ENCODE data around the gene STK25.

DNA sequence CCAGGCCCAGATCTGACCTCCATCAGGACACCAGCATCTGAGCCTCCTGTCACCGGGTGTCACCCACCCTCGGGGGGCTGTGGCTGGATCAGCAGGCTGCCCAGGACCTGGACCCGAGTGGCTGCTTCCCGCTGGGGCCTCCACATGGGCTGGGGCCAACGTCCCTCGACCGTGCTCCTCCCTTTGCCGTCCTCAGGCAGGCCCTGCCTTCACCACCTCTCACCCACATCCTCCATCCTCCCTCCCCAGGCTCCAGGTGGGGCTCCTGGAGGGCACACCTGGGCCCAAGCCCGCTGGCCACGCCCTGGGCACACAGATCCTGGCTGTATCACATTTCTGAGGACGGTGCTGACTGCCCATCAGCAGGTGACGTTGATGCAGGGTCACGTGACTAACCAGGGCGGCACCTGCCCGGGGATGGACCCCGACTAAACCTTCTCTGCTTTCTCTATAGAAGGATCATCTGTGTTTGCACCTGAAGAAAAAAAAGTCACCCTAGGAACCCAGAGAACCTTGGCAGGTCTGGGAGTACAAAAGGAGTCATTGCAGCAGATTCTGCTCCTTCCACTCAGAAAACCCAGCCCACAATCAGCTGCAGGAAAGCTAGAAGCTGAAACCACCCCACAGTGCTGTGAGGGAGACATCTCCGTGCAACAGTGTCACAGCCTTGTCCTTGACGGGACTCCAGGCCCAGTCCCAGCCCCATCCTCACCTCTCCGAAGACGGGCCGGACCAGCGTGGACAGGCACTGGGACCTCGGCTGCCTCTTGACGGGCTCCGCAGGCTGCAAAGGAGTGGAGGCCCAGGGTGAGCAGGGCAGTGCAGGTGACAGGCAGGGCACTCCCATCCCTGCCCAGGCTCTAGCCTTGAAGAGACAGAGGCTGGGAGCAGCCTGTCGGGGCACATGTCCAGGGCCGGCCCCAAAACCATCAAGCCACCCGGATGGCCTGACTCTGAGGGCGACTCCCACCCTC is 11.2 kb downstream of the STK25 start:
- TF ChIP-seq, protein P1, sequence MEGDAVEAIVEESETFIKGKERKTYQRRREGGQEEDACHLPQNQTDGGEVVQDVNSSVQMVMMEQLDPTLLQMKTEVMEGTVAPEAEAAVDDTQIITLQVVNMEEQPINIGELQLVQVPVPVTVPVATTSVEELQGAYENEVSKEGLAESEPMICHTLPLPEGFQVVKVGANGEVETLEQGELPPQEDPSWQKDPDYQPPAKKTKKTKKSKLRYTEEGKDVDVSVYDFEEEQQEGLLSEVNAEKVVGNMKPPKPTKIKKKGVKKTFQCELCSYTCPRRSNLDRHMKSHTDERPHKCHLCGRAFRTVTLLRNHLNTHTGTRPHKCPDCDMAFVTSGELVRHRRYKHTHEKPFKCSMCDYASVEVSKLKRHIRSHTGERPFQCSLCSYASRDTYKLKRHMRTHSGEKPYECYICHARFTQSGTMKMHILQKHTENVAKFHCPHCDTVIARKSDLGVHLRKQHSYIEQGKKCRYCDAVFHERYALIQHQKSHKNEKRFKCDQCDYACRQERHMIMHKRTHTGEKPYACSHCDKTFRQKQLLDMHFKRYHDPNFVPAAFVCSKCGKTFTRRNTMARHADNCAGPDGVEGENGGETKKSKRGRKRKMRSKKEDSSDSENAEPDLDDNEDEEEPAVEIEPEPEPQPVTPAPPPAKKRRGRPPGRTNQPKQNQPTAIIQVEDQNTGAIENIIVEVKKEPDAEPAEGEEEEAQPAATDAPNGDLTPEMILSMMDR (IDR thresholded peaks at IDR 0.05), result no peak
- no peak for TF ChIP-seq EP300 (IDR thresholded peaks at IDR 0.05; ENCODE audit: low read depth)

Data from transverse colon (tissue), 3 donors.